BJ (cell line): Measurements from ENCODE around the gene S1PR1. TPM values are rescaled to one million over a fixed set of nuclear protein-coding genes. Genes with fewer than 3 reads are reported as not detected.

Experiments
- CTCF ChIA-PET: fragments of 350-600 bp; formaldehyde crosslinking; extraction: SDS; loops from one replicate; lab custom pipeline; 2021; ENCODE audit warnings: antibody characterized with exemption, inconsistent platforms; lab: Yijun Ruan, JAX
- POLR2A ChIA-PET: fragments of 300-600 bp; sonication (Branson Sonifier 250); formaldehyde crosslinking; extraction: SDS; loops from one replicate; lab custom pipeline; 2021; ENCODE audit warnings: antibody characterized with exemption; lab: Charles Lee
- DNase-seq: peaks from one replicate; pipeline ENCODE4 v3.0.0-alpha.2; 2011; ENCODE audit warnings: low read depth
- H3K27me3 ChIP-seq: 2 replicates; pipeline ENCODE4 v1.6.0; 2011; ENCODE audit warnings: low read length; ENCODE audit not compliant: control insufficient read depth, insufficient read depth
- H3K36me3 ChIP-seq: 2 replicates; pipeline ENCODE4 v1.5.1; 2011; ENCODE audit warnings: low read length; ENCODE audit not compliant: control insufficient read depth, insufficient read depth
- H3K4me3 ChIP-seq: 2 replicates; pipeline ENCODE4 v1.5.1; 2011; ENCODE audit warnings: low read depth, mild to moderate bottlenecking, control low read depth, low read length
- CTCF ChIP-seq: IDR thresholded peaks from 2 replicates; pipeline ENCODE4 v1.5.1; 2011; ENCODE audit warnings: low read depth, mild to moderate bottlenecking, control low read depth, inconsistent platforms, low read length, moderate library complexity; ENCODE audit not compliant: insufficient read depth
- polyA plus RNA-seq: library from polyadenylated mRNA; depleted of rRNA; stranded (reverse); fragments of >200 nt; gene quantifications from 2 replicates; pipeline ENCODE4 v1.2.3, GENCODE V29; 2011

Gene S1PR1
- polyA plus RNA-seq, 1 experiment, result 12.2 TPM

DNA sequence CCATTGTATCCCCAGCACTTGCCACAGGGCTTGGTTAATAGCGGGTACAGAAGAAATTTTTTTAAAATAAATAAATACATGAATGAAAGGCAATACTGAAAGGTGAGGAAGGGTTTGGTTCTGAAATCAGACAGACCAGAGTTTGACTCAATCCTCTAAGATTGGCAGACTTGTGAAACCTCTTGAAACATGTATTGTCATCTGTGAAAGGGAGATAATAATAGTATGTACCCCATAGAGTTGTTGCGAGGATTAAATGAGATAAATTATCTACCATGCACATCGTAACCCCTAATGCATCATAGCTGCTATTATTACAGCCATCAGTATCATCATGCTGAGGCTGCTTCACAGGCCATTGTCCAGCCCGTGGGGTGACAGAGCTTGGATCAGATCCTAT, 41.4 kb downstream of the S1PR1 start:
- DNase-seq, result no peak
- Histone ChIP-seq H3K4me3 (no peak overlapping the region), H3K36me3 (no peaks in the 10 kb centered on the region), H3K27me3 (no peaks in the 10 kb centered on the region)
- POLR2A ChIA-PET, result no interaction called here
- no peak for TF ChIP-seq CTCF
- CTCF ChIA-PET, result interaction anchor here (0.9 to 2.8 kb wide), 6 partner anchors 8 to 212 kb away, joined by 3 to 20 read pairs (median 3); no protein-coding TSS in a partner anchor

- H3K27me3 ChIP-seq, result no peaks in the 10 kb centered on the region
- ChIA-PET CTCF (interaction anchor here (0.8 to 2.8 kb wide), 7 partner anchors 9 to 212 kb away, joined by 3 to 20 read pairs (median 3); no protein-coding TSS in a partner anchor), POLR2A (interaction anchor here (0.6 kb wide), 1 partner anchor 304 kb away, joined by 4 read pairs; no protein-coding TSS in a partner anchor)
- DNase-seq, result no peak
- no peaks in the 10 kb centered on the region for H3K36me3 ChIP-seq
- no peak overlapping the region for H3K4me3 ChIP-seq
- TF ChIP-seq CTCF, result no peak
These were observed 42.0 kb downstream of the S1PR1 start for GRCh38 chr1:101278845-101279244.

DNA sequence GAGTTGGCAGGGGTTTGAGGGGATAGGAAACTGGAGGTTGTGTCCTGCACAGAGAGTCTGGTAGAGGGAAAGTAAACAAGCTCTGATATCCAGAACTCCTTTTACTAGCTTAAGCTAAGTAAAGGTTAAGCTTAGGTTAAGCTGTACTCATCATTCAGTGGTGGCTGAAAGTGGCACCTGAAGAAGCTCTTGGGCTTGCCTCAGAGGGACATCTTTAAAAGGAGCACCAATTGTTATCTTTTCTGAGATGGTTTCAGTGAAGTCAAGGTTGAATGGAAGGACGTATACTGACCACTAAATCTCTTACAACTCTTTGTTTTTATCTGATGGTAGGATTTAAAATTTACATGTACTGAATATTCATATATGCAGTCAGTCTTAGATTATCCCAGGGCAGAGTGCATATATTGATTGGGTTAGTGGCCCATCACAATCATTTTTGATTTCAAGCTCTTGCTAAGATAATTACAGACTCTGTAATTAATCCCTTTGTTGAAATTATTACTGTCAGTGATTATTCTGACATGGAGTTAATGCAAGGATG, 43.3 kb downstream of the S1PR1 start:
- DNase-seq, result no peak
- Histone ChIP-seq H3K27me3 (no peaks in the 10 kb centered on the region), H3K36me3 (no peaks in the 10 kb centered on the region), H3K4me3 (no peak overlapping the region)
- ChIA-PET POLR2A (no interaction called here), CTCF (interaction anchor here (2.0 to 2.8 kb wide), 2 partner anchors 9 to 41 kb away, joined by 7 to 20 read pairs; no protein-coding TSS in a partner anchor)
- TF ChIP-seq CTCF, result no peak

DNA sequence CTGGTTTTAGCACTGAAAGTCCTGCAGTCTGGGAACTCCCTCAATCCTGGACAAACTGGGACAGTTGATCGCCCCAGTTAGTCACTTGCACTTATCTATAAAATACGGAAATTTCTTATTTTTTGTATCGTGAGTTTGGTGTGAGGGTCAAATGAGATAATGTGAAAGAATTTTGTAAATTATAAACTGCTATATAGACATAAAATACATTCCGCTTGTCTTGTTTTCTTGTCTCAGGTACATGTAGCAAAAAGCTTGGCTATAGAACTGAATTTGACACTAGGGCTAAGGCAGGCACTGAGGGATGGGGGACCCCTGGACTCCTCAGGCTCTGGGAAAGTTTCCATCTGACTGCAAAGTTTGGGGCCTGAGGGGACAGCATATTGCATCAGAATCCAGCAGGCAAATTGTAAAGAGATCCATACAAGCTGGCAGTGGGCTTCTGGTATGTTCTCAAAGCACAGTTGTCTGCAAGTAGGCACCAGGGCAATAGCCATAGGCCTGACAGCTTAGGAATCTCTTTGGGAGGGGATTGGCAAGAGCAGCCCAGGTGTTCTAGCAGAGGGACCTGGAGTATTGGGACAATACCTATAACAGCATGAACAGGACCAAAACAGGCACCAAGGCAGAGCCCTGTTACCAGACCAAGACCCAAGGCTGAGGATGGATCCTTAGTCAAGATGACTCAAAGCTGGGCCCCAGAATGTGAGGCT, 44.3 kb downstream of the S1PR1 start:
- Histone ChIP-seq H3K4me3 (no peak overlapping the region), H3K27me3 (no peaks in the 10 kb centered on the region), H3K36me3 (no peaks in the 10 kb centered on the region)
- DNase-seq, result no peak
- CTCF ChIA-PET, result interaction anchor here (1.0 to 2.8 kb wide), 3 partner anchors 8 to 349 kb away, joined by 3 to 20 read pairs (median 7); no protein-coding TSS in a partner anchor
- POLR2A ChIA-PET, result no interaction called here
- TF ChIP-seq CTCF, result no peak

- DNase-seq, result no peak
- H3K27me3 ChIP-seq, result no peaks in the 10 kb centered on the region
- CTCF ChIA-PET, result interaction anchor here (2.0 kb wide), 1 partner anchor 43 kb away, joined by 7 read pairs; no protein-coding TSS in a partner anchor
- TF ChIP-seq CTCF, result no peak
- H3K36me3 ChIP-seq, result no peaks in the 10 kb centered on the region
- H3K4me3 ChIP-seq, result no peak overlapping the region
- POLR2A ChIA-PET, result no interaction called here
These were observed 44.9 kb downstream of the S1PR1 start for GRCh38 chr1:101281751-101282150.
